HL-60/S4 treated with phorbol 12-myristate 13-acetate at 8.2 ng/mL for 4 days and 3 days (cell line): ENCODE measurements around the gene CMC1.

Source experiments
- in situ Hi-C: fragments of 300-500 bp; cut with MboI; formaldehyde crosslinking; loops from 2 replicates; pipeline ENCODE4 v1.15.0; 2022; ENCODE audit warnings: low sequenced_read_pairs

Gene CMC1

DNA sequence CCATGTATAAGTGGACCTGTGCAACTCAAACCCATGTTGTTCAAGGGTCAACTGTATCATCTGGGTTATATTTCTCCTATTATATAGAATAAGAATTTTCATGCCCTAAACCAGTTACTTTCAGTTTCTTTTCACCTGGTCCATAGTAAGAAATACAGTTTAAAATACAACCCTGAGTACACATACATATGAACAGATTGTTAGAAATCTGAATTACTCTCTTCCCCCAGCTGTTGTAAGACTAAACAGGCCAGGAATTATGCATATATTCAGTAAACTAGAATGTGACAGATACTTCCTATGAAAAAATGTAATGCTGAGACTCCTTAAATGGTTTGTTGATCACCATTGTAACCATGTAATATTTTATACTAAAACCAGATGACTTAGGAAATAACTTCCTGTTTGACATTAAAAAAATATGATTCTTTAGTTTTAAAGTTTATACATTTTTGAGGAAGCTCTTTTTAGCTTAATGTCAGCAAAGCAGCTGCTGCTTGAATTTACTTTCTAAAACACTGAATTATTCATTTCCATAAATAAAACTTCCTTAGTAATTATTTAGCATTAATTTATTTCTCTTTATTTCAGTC, 54.6 kb downstream of the CMC1 start:
- in situ Hi-C loops: no loop called here

DNA sequence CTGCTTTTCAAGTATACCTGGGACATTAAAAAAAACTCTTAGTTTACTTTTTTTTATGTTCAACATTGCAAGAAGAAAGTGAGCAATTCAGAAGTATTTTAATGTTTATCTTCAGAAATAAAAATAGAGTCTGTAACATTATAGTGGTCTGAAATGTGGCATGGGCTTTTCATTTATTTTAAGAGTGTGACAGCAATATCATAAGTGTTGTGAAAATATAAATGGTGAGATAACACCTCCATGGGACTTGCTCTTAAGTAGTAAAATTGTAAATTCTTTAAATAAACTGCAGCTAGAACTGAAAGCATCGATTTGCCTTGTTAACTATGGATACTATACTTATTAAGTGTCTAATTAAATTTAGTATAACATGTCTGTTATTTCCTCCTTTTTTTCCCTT, 58.3 kb downstream of the CMC1 start:
- in situ Hi-C loops: no loop called here

DNA sequence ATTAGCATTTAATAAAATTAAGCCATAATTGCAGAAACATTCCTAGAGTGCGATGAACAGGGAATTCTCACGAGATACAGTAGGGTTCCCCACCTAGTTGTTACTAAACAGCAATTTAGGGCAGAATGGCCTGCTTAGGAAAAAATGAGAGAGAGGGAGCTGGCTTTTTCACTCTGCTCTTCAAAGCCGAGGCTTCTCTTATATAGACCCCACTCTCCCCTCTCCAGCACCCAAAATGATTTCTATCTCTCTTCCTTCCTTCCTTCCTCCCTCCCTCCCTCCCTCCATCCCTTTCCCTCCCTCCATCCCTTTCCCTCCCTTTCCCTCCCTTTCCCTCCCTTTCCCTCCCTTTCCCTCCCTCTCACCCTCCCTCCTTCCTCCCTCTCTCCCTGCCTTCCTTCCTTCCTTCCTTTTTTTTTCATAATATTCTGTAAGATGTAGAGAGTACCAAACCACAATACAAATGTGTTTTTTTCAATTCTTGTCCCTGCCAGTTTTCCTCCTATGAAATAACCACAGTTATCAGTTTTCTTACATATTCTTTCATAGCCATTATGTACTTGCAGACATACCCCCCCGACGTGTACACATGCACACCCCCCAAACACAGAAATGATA, 59.0 kb downstream of the CMC1 start:
- in situ Hi-C loops: no loop called here

DNA sequence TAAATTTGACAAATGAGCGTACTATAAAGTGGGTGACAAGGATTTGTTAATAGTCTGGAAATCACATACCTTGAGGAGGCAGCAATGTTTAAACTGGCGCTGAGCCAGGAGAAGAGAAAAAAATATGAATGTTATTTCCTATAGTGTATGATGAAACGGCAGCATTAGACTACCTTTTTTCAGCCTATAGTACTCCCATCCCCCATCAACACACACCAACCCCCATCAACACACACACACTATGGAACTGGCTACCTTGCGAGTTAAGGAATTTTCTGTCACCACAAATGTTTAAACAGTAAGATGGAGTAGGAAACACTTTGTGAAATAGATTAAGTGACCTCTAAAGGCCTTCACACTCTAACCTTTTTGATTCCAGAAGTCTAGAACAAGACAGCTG, 60.3 kb downstream of the CMC1 start:
- in situ Hi-C loops: no loop called here

DNA sequence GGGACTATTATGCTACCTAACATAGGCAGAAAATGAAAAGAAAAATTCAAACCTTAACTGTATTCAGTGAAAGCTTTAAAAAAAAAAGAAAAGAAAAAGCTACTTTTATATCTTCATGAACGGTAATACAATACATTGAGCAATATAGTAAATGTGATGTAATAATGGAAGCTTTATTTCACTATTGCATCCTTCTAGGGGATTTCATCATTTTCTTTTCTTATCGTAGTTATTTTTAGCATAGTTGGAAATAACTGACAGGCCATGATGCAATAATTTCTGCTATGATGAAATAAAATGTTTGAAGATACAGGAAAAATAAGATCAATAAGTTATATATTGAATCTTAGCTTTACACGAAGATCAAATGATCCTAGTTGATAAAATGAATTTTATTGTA, 66.8 kb downstream of the CMC1 start:
- in situ Hi-C loops: no loop called here

DNA sequence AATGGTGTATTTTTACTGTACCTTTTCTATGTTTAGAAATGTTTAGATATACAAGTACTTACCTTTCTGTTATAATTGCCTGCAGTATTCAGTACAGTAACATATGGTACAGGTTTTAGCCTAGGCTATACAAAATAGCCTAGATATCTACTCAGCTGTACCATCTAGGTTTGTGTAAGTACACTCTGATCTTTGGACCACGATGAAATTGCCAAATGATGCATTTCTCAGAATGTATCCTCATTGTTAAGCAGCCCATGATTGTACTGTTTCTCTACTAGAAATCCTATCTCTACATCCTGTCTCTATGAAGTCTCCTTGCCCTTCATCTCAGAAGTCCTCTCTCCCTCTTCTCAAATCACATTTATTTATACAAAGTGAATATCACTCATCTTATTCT, 74.3 kb downstream of the CMC1 start:
- in situ Hi-C loops: no loop called here

DNA sequence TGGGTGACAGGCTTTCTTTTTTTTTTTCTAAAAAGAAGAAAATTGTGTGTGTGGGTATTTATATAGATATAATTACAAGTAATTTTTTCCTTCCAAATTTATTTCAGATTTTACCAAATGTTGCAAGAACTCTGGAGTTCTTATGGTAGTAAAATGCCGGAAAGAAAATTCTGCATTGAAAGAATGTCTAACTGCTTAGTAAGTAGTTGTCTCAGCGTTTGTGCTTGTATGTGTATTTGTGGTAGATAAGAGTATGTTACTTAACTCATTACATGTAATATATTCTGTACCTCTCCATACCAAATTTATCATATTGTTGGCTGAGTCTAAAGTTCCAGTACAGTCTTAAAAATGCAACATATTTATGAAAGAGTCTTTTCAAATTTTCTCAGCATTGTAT, 74.8 kb downstream of the CMC1 start:
- in situ Hi-C loops: no loop called here

DNA sequence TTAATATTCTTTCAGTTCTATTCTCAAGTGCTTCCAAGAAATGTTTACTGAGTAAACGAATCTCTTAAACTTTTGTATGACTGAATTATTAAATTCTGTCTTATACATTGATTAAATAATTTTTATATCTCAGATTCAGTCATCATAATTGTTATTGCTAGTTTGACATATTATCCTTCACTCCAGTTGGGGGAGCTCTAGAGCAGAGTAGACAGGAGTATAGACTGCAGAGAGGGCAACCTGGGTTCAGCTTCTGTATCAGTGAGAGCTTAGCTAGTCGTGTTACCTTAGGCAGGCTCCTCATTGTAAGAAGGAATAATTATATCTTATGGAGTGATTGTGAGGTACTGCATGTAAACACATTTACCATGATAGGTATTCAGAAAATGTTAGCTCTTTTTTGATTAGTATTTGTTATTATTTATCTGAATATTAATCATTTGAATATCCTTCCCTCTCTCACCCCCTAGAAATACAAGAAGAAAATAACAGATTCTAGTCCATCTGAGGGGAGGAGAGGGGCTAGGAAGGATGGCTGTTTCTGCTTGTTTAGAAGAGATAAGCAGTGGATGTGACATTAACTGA, 76.1 kb downstream of the CMC1 start:
- in situ Hi-C loops: no loop called here

DNA sequence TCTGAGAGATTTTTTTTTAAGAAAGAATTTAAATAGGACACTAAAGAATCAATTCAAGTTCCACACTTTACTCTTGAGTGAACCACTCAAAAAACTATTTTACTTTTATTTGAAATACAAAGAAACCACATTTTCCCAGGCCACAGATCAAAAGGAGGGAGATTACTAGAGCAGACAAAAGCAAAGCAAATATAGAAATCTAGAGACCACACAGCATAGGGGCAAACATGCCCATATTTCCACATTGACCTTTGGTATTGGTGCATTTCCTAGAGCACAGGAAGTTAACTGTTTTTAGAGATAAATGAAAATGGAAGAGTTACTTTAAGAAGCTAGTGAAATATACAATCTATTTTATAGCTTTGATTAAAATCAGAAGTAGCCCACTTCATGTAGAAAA, 79.6 kb downstream of the CMC1 start:
- in situ Hi-C loops: no loop called here

DNA sequence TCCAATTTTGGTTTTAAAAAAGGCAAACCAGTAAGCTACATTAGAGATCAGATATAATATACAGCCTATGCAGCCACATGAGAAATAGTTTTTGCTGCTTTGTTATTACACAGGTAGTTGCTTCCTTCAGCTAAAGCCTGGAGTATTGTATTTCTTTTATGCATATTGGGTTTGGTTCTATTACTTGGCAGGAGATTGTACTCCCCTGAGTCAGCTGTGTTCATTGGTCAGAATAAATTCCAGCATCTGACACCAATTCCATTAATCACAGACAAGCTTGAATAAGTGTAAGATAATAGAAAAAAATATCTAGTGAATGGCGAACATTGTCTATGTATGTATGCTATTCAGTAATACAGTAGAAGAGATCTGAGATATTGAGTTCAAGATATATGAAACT, 81.0 kb downstream of the CMC1 start:
- in situ Hi-C loops: no loop called here

DNA sequence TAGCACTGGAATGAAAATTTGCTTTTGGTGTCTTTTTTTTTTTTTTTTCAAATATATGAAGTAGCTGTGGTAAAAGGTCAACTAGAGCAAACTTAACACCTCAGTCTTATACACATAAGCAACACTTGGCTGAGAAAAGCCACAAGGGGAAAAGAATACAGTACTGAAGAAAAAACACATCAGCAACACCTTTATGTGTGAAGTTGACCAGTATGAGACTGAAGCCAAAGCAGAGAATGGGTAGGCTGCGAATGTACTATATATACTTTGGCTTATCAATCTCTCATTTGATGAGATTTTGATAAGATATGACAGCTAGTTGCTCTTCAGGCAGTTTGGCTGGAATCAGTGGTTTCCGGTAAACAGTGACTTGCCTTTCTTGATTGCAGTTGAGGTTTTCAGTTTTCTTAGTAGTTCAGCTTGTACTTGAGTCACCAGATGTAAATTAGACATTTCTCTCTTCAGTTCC, 85.1 kb downstream of the CMC1 start:
- in situ Hi-C loops: loop anchor here (25.0 kb wide), 1 partner anchor 614 kb away; the partner anchor contains the start of gene EOMES

DNA sequence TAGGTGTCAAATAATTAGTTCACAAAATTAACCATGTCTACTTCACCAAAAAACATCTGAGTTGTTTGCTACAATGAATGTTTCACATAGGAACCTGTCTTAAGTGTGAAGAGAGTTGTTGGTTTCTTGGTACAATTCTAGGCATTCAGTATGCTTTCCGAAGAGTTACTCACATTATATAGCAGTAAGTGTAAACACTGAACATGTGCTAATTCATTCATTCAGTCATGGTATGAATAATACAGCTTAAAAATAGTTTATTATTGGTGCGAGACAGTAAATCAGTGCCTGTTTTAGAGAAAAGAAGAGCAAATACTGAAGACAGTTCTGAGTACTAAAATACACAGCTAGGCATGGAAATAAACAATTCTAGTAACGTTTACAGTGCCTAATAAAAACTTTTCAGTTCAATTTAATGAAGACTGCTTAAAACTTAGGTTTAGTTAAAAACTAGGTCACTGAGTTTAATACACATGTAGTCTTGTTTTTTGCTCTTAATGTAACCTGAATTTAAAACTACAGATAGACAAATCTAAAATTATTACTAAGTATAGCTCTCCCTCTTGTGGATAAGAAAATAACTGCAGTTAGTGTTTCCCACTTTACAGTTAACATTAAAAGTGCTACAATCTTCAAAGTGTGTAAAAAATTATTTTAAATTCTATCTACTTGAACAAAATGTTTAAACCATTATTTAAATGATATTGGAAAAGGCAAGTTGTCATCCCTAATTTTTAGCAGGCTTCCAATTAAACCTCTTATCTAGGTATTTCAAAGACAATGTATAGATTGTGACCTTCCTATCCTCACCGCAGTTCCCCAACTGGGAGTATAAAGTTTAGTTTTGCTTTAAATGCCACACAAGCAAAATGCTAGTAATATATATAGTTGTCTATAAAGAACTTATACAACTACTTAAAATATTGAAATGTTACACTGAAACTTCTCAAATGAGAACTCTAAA, 87.1 kb downstream of the CMC1 start:
- in situ Hi-C loops: loop anchor here (25.0 kb wide), 1 partner anchor 616 kb away; the partner anchor contains the start of gene EOMES

DNA sequence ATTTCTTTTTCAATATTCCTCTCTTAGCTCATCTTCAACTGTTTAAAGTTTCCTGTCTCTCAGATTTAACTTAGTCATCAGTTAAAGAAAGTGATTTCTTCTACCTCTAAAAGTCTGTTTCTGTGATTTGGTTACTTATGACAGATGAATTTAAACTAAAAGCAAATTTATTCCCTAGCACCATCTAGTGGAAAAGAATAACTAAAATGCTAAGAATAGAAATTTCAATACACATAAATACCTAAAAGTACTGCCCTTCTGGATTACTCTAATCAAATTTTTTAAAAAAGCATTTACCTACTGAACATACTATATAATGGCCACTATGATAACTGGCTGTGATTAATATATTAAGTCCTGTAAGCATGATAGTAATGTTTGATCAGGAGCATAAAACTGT, 93.1 kb downstream of the CMC1 start:
- in situ Hi-C loops: loop anchor here (25.0 kb wide), 1 partner anchor 622 kb away; the partner anchor contains the start of gene EOMES

DNA sequence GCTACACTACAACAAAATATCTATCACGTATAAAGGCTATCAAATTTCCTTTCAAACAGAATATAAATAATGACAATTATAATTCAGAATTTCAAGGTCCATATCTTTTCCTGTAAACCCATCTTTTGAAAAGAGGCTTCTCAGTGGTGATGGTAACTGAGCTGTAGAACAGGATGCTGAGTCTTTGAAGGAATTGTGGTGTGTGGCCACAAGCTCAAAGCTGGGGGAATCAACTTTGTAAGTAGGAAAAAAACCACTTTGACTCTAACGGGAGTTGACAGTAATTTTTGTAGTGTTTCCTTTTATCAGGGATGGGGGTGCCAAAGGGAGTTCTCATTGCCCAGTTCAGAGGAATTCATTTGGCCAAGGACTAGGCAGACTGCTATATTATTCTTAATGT, 93.8 kb downstream of the CMC1 start:
- in situ Hi-C loops: loop anchor here (25.0 kb wide), 1 partner anchor 623 kb away; the partner anchor contains the start of gene EOMES

DNA sequence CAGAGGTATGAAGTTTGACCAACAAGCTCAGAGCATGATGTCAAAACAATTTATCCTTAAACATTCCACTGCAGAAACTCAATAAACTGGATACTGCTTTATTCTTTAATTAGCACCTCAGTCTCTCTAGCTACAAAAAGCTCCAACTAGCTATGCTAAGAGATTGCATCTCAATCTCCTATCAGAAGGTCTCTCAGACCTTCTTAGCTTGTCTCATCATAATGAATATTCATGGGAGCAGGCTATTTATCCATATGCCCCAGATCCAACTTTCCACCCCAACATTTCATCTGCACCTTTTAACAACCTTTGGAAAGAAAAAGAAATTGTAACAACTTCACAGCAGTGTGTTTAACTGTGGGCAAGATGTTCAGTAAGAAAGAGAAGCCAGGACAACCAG, 95.8 kb downstream of the CMC1 start:
- in situ Hi-C loops: loop anchor here (25.0 kb wide), 1 partner anchor 625 kb away; the partner anchor contains the start of gene EOMES

DNA sequence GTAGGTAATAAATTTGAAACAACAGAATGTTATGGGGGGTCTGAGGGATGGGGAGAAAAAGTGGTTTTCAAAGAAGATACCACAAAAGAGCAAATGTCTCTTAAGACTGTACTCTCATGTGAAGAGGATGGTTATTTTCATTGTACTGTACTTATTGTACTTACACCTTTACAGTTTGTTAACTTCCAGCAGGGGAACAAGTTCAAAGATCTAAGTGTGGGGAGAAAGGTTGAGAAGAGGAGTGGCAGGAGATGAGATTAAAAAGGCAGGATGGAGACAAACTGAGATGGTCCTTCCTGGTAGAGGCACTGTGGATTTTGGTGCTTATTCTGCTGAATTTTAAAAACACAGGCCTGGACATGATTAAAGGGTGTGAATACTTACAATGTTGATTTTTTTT, 101.7 kb downstream of the CMC1 start:
- in situ Hi-C loops: loop anchor here (25.0 kb wide), 1 partner anchor 631 kb away; the partner anchor contains the start of gene EOMES

DNA sequence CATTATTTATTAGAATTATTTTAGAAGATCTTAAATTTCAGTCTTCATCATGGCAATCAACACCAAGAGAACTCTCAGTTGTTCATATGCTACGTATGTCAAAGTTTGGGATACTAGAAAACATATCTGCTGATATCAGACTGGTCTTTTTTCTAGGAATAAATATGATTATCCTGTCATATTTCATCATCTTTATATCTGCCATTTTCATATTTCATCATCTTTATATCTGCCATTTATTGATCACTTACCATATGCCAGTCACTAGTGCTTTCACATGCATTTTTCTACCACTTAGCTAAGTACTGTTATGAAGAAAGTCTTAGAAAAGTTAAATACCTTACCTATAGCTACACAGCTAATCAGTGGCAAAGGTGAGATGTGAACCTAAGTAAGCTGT, 104.3 kb downstream of the CMC1 start:
- in situ Hi-C loops: loop anchor here (25.0 kb wide), 1 partner anchor 633 kb away; the partner anchor contains the start of gene EOMES

DNA sequence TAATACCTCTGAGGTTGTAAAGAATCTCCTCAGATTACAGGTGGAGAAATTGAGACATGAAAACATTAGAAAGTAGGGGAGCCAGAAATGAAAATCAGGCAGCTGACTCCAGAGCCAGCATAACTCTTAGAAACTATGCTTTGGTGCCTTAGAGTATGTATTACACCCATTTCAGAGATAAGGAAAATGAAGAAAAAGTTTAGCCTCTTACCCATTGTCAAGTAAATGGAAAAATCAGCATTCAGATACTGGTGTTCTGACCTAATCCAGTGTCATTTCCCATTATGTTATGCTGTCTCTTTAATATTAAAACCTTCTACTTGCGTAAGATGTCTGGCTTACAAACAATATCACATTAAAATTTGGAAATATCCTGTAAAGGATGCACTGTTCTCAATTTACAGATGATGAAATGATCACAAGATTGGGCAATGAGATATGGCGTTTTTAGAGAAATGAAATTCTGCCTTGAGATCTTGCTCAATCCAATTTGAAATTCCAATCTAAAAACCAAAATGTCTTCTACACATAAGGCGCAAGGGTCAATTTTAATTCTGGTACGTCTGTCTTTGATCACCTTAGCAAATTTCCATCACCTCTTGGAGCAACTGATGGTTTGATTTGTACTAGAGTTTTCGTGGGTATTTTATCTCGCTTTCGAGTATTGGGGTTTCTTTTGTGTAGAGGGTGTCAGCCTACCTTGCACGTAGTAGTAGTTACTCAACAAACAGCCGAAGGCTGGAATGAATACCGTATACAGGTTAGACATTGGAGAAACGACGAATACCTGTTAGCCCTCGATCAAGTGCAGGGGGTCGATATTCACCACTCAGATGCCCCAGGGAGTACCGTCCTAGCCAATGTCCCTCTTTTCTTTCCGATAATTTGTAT, 106.2 kb downstream of the CMC1 start:
- in situ Hi-C loops: loop anchor here (25.0 kb wide), 1 partner anchor 635 kb away; the partner anchor contains the start of gene EOMES

DNA sequence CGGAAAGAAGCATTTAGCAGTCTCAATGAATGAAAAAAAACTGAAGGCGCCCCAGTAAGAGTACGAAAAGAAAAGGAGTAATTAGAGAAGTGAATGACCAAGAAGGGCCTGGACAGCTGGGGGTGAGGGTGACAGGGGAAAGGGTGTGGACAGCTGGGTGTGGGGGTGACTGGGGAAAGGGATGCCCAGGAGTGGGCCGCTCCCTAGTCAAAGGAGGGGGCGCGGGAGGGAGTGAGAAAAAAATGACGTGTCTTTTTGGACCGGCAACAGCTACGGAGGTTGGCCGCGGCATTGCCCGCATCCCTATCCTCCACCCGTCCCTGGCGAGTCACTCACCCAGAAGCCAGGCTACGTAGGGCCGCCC, 106.8 kb downstream of the CMC1 start:
- in situ Hi-C loops: loop anchor here (25.0 kb wide), 1 partner anchor 636 kb away; the partner anchor contains the start of gene EOMES
